Activated CD8-positive, alpha-beta memory T cell treated with anti-CD3 and anti-CD28 coated beads, Interleukin-2, amount 10 ng/mL, durations not matched to agents 7 days and 5 days (primary cell): ENCODE data around the gene GUCY2C. TPM values are rescaled to one million over a fixed set of nuclear protein-coding genes. Genes with fewer than 3 reads are reported as not detected.
"Not testable (repeated sequence)": the region's sequence is repeated elsewhere in the genome, so short reads cannot be mapped to it uniquely, and the experiment has no call there.

ENCODE experiments used
- ATAC-seq: fragments of 150-1000 bp; cut with Tn5 transposase; one replicate; pipeline ENCODE4 v1.10.0; 2021; ENCODE audit warnings: moderate library complexity
- CTCF ChIA-PET: fragments of 350-600 bp; sonication (Branson Sonifier 250); formaldehyde crosslinking; loops from one replicate; lab custom pipeline; 2021; ENCODE audit warnings: antibody characterized with exemption; lab: Charles Lee
- DNase-seq: peaks from one replicate; pipeline ENCODE4 v3.0.0-alpha.2; 2020
- H3K27ac Mint-ChIP-seq: one replicate; pipeline ENCODE4 v1.8.0; 2021; ENCODE audit warnings: mild to moderate bottlenecking, mixed read lengths
- H3K27me3 Mint-ChIP-seq: one replicate; pipeline ENCODE4 v1.8.0; 2021; ENCODE audit warnings: mixed read lengths
- H3K36me3 Mint-ChIP-seq: one replicate; pipeline ENCODE4 v1.8.0; 2021; ENCODE audit warnings: mild to moderate bottlenecking, mixed read lengths
- H3K4me1 Mint-ChIP-seq: one replicate; pipeline ENCODE4 v1.8.0; 2021; ENCODE audit warnings: mixed read lengths
- H3K4me3 Mint-ChIP-seq: one replicate; pipeline ENCODE4 v1.8.0; 2021; ENCODE audit warnings: mild to moderate bottlenecking, moderate library complexity, mixed read lengths
- H3K9me3 Mint-ChIP-seq: one replicate; pipeline ENCODE4 v1.8.0; 2022; ENCODE audit warnings: low read depth, mixed read lengths
- total RNA-seq, 2 experiments: library from RNA; stranded (reverse); gene quantifications; one replicate each; pipeline ENCODE4 v1.2.3, GENCODE V29; 2021

Gene GUCY2C
- total RNA-seq: not detected

- H3K9me3 Mint-ChIP-seq: no peaks in the 10 kb centered on the region
- H3K4me1 Mint-ChIP-seq: no peaks in the 10 kb centered on the region
- H3K27me3 Mint-ChIP-seq: peaks cover 6% of the 10 kb centered on the region
- no peak within 1 kb of the TSS for H3K4me3 Mint-ChIP-seq
- DNase-seq: no peak
- ATAC-seq: no peak
- H3K36me3 Mint-ChIP-seq: no peaks in the 10 kb centered on the region
- CTCF ChIA-PET: interaction anchor here (0.7 kb wide), 1 partner anchor 814 kb away, joined by 3 read pairs; no protein-coding TSS in a partner anchor
- H3K27ac Mint-ChIP-seq: no peak within 1 kb of the TSS
Measured at GRCh38 chr12:14696265-14696741, at the start of gene GUCY2C. TSS of gene GUCY2C (minus strand) at chr12:14696599. CDS start at chr12:14696448, 151 bp downstream.

DNA sequence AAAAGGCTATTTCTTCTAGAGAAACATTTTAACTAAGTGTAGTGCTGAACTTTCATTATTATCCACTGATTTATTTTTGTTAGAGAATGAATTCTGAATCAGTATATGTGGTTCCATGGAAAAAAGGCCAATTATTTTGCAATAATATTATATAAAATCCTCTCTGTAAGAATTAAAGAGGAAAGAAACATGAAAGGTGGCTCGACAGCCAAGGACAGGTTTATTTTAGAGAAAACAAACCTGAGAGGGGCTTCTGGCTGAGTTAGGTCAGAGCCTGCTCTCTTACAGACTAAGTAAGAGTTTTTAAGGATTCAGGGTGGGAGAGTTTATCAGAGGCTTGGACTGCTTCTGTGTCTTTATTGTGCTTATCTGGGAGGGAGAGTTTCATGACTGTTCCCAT is 46.7 kb upstream of the GUCY2C start:
- Mint-ChIP-seq H3K4me1 (no peaks in the 10 kb centered on the region), H3K36me3 (peaks cover 14% of the 10 kb centered on the region), H3K27me3 (no peaks in the 10 kb centered on the region), H3K4me3 (no peak overlapping the region), H3K27ac (no peak overlapping the region), H3K9me3 (peaks cover 2% of the 10 kb centered on the region)
- CTCF ChIA-PET: no interaction called here
- ATAC-seq (no peak), DNase-seq (no peak)

DNA sequence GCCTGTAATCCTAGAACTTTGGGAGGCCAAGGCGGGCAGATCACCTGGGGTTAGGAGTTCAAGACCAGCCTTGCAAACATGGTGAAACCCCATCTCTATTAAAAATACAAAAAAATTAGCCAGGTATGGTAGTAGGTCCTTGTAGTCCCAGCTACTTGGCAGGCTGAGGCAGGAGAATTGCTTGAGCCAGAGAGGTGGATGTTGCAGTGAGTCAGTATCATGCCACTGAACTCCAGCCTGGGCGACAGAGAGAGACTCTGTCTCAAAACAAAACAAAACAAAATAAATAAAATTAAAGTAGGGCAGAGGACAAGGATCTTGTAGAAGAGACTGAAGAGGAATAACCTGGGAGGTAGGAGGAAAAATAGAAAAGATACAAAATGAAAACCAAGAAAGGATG is 45.5 kb upstream of the GUCY2C start:
- CTCF ChIA-PET: interaction anchor here (2.9 kb wide), 1 partner anchor 19 kb away, joined by 11 read pairs; no protein-coding TSS in a partner anchor
- H3K27ac Mint-ChIP-seq: no peak overlapping the region
- H3K4me1 Mint-ChIP-seq: no peaks in the 10 kb centered on the region
- ATAC-seq: no peak
- no peak for DNase-seq
- H3K4me3 Mint-ChIP-seq: no peak overlapping the region
- no peaks in the 10 kb centered on the region for H3K27me3 Mint-ChIP-seq
- H3K36me3 Mint-ChIP-seq: peaks cover 14% of the 10 kb centered on the region
- H3K9me3 Mint-ChIP-seq: peaks cover 2% of the 10 kb centered on the region

DNA sequence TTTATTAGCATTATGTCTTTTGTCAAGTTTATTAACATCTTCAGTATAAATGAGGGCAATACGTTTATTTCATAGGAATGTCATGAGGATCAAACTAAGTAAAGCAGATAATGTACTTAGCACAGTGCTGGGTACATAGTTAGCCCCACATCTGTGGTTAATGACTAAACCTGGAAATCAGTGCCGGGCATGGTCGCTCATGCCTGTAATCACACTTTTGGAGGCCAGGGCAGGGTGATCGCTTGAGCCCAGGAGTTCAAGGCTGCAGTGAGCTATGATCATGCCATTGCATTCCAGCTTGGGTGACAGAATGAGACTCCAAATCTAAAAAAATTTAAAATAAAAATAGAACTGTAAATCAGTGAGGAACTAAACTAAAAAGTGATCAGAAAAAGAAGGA is 44.8 kb upstream of the GUCY2C start:
- ATAC-seq: no peak
- H3K27me3 Mint-ChIP-seq: no peaks in the 10 kb centered on the region
- peaks cover 2% of the 10 kb centered on the region for H3K9me3 Mint-ChIP-seq
- H3K36me3 Mint-ChIP-seq: peaks cover 14% of the 10 kb centered on the region
- DNase-seq: no peak
- no peak overlapping the region for H3K27ac Mint-ChIP-seq
- H3K4me1 Mint-ChIP-seq: no peaks in the 10 kb centered on the region
- no peak overlapping the region for H3K4me3 Mint-ChIP-seq
- CTCF ChIA-PET: interaction anchor here (1.0 to 2.9 kb wide), 2 partner anchors 18 to 28 kb away, joined by 3 to 11 read pairs; no protein-coding TSS in a partner anchor

- not testable (repeated sequence) for DNase-seq, H3K36me3 Mint-ChIP-seq, H3K27me3 Mint-ChIP-seq, H3K9me3 Mint-ChIP-seq, ATAC-seq, H3K4me3 Mint-ChIP-seq, H3K4me1 Mint-ChIP-seq, H3K27ac Mint-ChIP-seq
- CTCF ChIA-PET: interaction anchor here (0.6 to 1.0 kb wide), 2 partner anchors 20 to 538 kb away, joined by 3 to 4 read pairs; no protein-coding TSS in a partner anchor
Measured at GRCh38 chr12:14736441-14736840, 40.0 kb upstream of the GUCY2C start.

GRCh38 chr12:14731821-14732220 is 35.4 kb upstream of the GUCY2C start:
- no peak overlapping the region for H3K4me3 Mint-ChIP-seq
- DNase-seq (no peak), ATAC-seq (no peak)
- CTCF ChIA-PET: interaction anchor here (1.1 kb wide), 1 partner anchor 38 kb away, joined by 3 read pairs; no protein-coding TSS in a partner anchor
- peaks cover 2% of the 10 kb centered on the region for H3K9me3 Mint-ChIP-seq
- peaks cover 28% of the 10 kb centered on the region for H3K27me3 Mint-ChIP-seq
- no peak overlapping the region for H3K27ac Mint-ChIP-seq
- H3K4me1 Mint-ChIP-seq: no peaks in the 10 kb centered on the region
- H3K36me3 Mint-ChIP-seq: no peaks in the 10 kb centered on the region

DNA sequence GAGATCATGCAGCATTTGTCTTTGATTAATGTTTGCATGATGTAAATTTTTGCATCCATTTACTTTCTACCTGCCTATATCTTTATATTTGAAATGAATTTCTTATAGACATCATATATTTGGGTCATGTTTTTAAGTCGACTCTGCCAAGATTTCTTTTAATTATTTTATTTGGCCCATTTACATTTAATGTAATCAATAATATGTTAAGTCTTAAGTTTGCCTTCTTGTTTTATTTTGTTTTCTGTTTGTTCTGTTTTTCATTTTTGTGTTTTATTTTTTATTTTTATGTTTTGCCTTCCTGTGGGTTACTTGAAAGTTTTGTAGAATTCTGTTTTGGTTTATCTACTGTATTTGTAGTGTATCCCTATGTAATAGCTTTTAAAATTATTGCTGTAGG is 33.2 kb upstream of the GUCY2C start:
- no peak for ATAC-seq

GRCh38 chr12:14723763-14724162 is 27.4 kb upstream of the GUCY2C start:
- peaks cover 3% of the 10 kb centered on the region for H3K4me1 Mint-ChIP-seq
- peaks cover 16% of the 10 kb centered on the region for H3K27me3 Mint-ChIP-seq
- H3K9me3 Mint-ChIP-seq: peaks cover 6% of the 10 kb centered on the region
- peak; percentile 65 for DNase-seq
- CTCF ChIA-PET: interaction anchor here (0.7 to 3.0 kb wide), 22 partner anchors 9 to 556 kb away, joined by 3 to 13 read pairs (median 5); partner anchors contain the start of gene RERG
- H3K4me3 Mint-ChIP-seq: no peak overlapping the region
- no peak overlapping the region for H3K27ac Mint-ChIP-seq
- ATAC-seq: peak; percentile 64
- H3K36me3 Mint-ChIP-seq: no peaks in the 10 kb centered on the region

More for the DNA sequence above, 33.2 kb upstream of the GUCY2C start:
- no peak overlapping the region for H3K27ac Mint-ChIP-seq
- no peaks in the 10 kb centered on the region for H3K4me1 Mint-ChIP-seq
- H3K36me3 Mint-ChIP-seq: no peaks in the 10 kb centered on the region
- CTCF ChIA-PET: no interaction called here
- no peak overlapping the region for H3K4me3 Mint-ChIP-seq
- peaks cover 8% of the 10 kb centered on the region for H3K9me3 Mint-ChIP-seq
- H3K27me3 Mint-ChIP-seq: peaks cover 28% of the 10 kb centered on the region
- DNase-seq: no peak

DNA sequence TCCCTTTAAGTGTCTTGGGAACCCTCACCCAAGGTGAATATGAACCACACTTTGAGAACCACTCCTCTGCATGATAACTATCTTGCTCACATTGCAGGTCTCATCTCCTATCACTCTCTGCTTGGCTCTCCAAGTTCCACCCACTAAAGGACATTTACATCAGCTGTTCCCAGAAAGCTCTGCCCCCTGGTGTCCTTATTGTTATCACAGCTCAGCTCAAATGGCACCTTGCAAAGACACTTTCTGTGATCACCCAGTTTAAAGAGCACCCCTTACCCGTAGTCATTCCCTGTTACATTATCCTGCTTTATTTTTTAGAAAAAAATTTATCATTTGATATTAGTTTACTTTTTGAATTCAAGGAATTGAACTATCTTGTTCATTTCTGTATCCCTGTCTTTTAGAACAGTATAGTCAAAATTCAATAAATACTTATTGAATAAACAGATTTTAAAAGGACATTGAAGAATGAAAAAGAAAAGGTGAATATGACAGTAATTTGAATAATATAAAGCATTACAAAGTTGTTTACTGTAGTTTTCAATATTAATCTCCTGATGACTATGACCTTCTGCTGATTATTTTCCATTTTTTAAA is 20.5 kb upstream of the GUCY2C start:
- DNase-seq (peak; percentile 66), ATAC-seq (peak; percentile 73)
- CTCF ChIA-PET: interaction anchor here (0.7 to 1.9 kb wide), 8 partner anchors 20 to 531 kb away, joined by 3 to 19 read pairs (median 4); no protein-coding TSS in a partner anchor
- Mint-ChIP-seq H3K27me3 (peaks cover 17% of the 10 kb centered on the region), H3K4me3 (no peak overlapping the region), H3K4me1 (peaks cover 11% of the 10 kb centered on the region), H3K36me3 (no peaks in the 10 kb centered on the region), H3K27ac (no peak overlapping the region), H3K9me3 (no peaks in the 10 kb centered on the region)

- no peaks in the 10 kb centered on the region for H3K9me3 Mint-ChIP-seq
- no peak overlapping the region for H3K27ac Mint-ChIP-seq
- no peak for DNase-seq
- no peak for ATAC-seq
- H3K27me3 Mint-ChIP-seq: peaks cover 16% of the 10 kb centered on the region
- no peaks in the 10 kb centered on the region for H3K36me3 Mint-ChIP-seq
- H3K4me3 Mint-ChIP-seq: no peak overlapping the region
- peaks cover 15% of the 10 kb centered on the region for H3K4me1 Mint-ChIP-seq
- CTCF ChIA-PET: interaction anchor here (2.0 kb wide), 1 partner anchor 10 kb away, joined by 5 read pairs; no protein-coding TSS in a partner anchor
Measured at GRCh38 chr12:14714437-14714836, 18.0 kb upstream of the GUCY2C start.

- no peak overlapping the region for H3K27ac Mint-ChIP-seq
- H3K36me3 Mint-ChIP-seq: no peaks in the 10 kb centered on the region
- no peak for DNase-seq
- CTCF ChIA-PET: interaction anchor here (1.0 to 1.5 kb wide), 3 partner anchors 12 to 473 kb away, joined by 3 to 9 read pairs (median 3); partner anchors contain the start of gene ATF7IP
- no peak for ATAC-seq
- no peaks in the 10 kb centered on the region for H3K9me3 Mint-ChIP-seq
- peaks cover 24% of the 10 kb centered on the region for H3K27me3 Mint-ChIP-seq
- no peak overlapping the region for H3K4me3 Mint-ChIP-seq
- peaks cover 5% of the 10 kb centered on the region for H3K4me1 Mint-ChIP-seq
Measured at GRCh38 chr12:14710632-14711320, 14.4 kb upstream of the GUCY2C start.

DNA sequence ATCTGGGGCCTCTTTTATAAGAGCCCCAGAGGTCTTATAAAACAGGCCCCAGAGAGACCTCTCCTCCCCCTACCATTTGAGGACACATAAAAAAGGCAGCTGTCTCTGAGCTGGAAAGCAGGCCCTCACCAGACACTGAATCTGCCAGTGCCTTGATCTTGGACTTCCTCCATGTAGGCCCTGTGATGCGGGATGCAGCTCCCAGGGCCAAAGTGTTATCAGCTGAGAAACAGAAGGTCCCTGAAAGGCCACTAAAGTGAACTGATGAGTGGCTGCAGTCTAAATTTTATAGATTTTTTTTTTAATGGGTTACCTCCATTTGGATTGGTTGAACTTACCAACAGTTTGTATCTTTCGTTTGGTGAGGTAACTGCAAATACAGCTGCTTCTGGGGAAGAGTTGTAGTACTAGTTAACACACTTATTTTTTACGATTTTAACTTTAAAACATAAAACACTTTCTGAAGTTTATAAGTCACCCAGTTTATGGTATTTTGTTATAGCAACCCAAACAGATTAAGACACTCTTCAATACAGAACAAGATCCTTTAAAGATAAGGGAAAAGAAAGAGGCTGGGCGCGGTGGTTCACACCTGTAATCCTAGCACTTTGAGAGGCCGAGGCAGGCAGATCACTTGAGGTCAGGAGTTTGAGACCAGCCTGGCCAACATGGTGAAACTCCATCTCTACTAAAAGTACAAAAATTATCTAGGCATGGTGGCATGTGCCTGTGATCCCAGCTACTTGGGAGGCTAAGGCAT is 5.6 kb upstream of the GUCY2C start:
- ATAC-seq (no peak), DNase-seq (no peak)
- Mint-ChIP-seq H3K27ac (no peak overlapping the region), H3K27me3 (no peaks in the 10 kb centered on the region), H3K4me1 (no peaks in the 10 kb centered on the region), H3K4me3 (no peak overlapping the region), H3K9me3 (no peaks in the 10 kb centered on the region), H3K36me3 (no peaks in the 10 kb centered on the region)
- CTCF ChIA-PET: no interaction called here

DNA sequence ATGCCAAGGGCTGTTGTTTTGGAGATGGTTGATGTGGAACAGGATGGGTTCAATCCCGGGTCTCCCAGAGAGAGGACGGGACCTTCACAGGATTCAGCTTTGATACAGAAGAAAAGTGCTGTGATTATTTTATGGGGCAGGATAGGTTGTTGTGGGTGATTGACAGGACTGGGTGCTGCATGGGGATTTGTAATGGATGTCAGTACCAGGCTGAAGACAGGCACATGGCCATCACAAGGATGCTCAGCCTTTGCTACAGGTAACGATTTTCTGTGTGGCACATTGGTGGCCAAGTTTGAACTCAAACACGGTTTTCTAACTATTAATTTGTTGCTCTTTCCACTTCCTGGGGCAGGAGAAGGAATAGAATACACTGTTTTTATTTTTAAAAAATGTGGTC is 4.5 kb upstream of the GUCY2C start:
- Mint-ChIP-seq H3K27me3 (no peaks in the 10 kb centered on the region), H3K4me3 (no peak overlapping the region), H3K9me3 (no peaks in the 10 kb centered on the region), H3K27ac (no peak overlapping the region), H3K36me3 (no peaks in the 10 kb centered on the region), H3K4me1 (no peaks in the 10 kb centered on the region)
- ATAC-seq: no peak
- DNase-seq: no peak
- CTCF ChIA-PET: no interaction called here
